Stimulated activated CD4-positive, alpha-beta T cell treated with anti-CD3 and anti-CD28 coated beads, TNF-alpha, amount 100 ng/mL, for 48 hours (primary cell): ENCODE data around the gene DYSF.
"Not testable (repeated sequence)": the region's sequence is repeated elsewhere in the genome, so short reads cannot be mapped to it uniquely, and the experiment has no call there.

ENCODE experiments used
- DNase-seq, 3 donors: peaks; one replicate each; pipeline ENCODE4 v3.0.0-alpha.2; 2020; ENCODE audit warnings: low read depth in 3 of 3

DYSF gene

GRCh38 chr2:71647356-71647755, 194.0 kb downstream of the DYSF start:
- no peak for DNase-seq

- no peak for DNase-seq
Measured at GRCh38 chr2:71655498-71655897, 202.1 kb downstream of the DYSF start.

- not testable (repeated sequence) for DNase-seq
Measured at GRCh38 chr2:71658256-71658655, 204.9 kb downstream of the DYSF start.

- no peak for DNase-seq
Measured at GRCh38 chr2:71658771-71659170, 205.4 kb downstream of the DYSF start.

GRCh38 chr2:71659868-71660518, 206.6 kb downstream of the DYSF start:
- no peak for DNase-seq

GRCh38 chr2:71661782-71662181, 208.4 kb downstream of the DYSF start:
- DNase-seq = no peak

- no peak for DNase-seq
Measured at GRCh38 chr2:71662665-71663394, 209.5 kb downstream of the DYSF start.

- no peak for DNase-seq
Measured at GRCh38 chr2:71664161-71664560, 210.8 kb downstream of the DYSF start.

GRCh38 chr2:71665168-71666093, 212.1 kb downstream of the DYSF start:
- DNase-seq = no peak

- no peak for DNase-seq
Measured at GRCh38 chr2:71666094-71666474, 212.7 kb downstream of the DYSF start.

- no peak for DNase-seq
Measured at GRCh38 chr2:71667256-71668182, 214.2 kb downstream of the DYSF start.

- DNase-seq = no peak
Measured at GRCh38 chr2:71668326-71669057, 215.1 kb downstream of the DYSF start.

- DNase-seq = no peak
Measured at GRCh38 chr2:71669058-71669456, 215.7 kb downstream of the DYSF start.

GRCh38 chr2:71669628-71670429, 216.5 kb downstream of the DYSF start:
- DNase-seq = no peak

GRCh38 chr2:71670430-71670795, 217.1 kb downstream of the DYSF start:
- DNase-seq = no peak

- DNase-seq = no peak
Measured at GRCh38 chr2:71671203-71671854, 218.0 kb downstream of the DYSF start.

GRCh38 chr2:71671895-71672825, 218.8 kb downstream of the DYSF start:
- no peak for DNase-seq
